Measurements from ENCODE around the gene S1PR4. TPM values are rescaled to one million over a fixed set of nuclear protein-coding genes. Genes with fewer than 3 reads are reported as not detected.

S1PR4 gene
- total and polyA plus RNA-seq, 2 experiments from 2014 or later, result 0.07 TPM; not detected in 1

DNA sequence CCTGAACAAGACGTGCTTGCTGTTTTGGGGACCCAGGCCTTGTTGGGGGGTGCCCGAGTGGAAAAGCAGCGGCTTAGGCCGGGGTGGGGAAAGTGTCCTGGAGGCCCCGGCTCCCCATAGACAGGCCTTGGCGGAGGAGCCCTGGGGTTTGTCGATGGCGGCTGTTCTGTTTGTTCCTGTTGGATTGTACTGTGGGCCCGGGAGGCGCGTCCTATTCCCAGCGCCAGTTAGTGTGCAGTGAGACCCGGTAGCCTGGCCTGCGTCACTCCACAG is 18.3 kb downstream of the S1PR4 start:
- WGBS (ENCODE audit: low lambda C conversion rate, missing lambda C conversion rate), result 98% methylated on average over 14 of the region's 14 CpGs
- Histone ChIP-seq H3K9me2 (replicated peaks; ENCODE audit: insufficient read depth) (no peaks in the 10 kb centered on the region), H3K36me3 (replicated peaks; ENCODE audit: insufficient read depth, low read depth) (no peaks in the 10 kb centered on the region), H3K4me3 (no peak overlapping the region), H3K9me3 (ENCODE audit: low read depth) (no peaks in the 10 kb centered on the region), H3K27me3 (no peaks in the 10 kb centered on the region), H3K27ac (no peak overlapping the region), H3K4me1 (ENCODE audit: insufficient read depth) (no peaks in the 10 kb centered on the region), H3K4me2 (no peak overlapping the region), H3K79me2 (peaks cover 1% of the 10 kb centered on the region), H4K20me1 (ENCODE audit: insufficient read depth, poor library complexity, severe bottlenecking) (no peaks in the 10 kb centered on the region), H2AFZ (no peak overlapping the region)
- no peak for DNase-seq (ENCODE audit: low spot score)
- TF ChIP-seq EZH2 (IDR thresholded peaks at IDR 0.05; ENCODE audit: borderline replicate concordance) (no peak), CTCF (IDR thresholded peaks at IDR 0.05; ENCODE audit: poor library complexity) (no peak), EZH2phosphoT487 (IDR thresholded peaks at IDR 0.05; ENCODE audit: low read depth, severe bottlenecking, unreplicated experiment) (no peak)

DNA sequence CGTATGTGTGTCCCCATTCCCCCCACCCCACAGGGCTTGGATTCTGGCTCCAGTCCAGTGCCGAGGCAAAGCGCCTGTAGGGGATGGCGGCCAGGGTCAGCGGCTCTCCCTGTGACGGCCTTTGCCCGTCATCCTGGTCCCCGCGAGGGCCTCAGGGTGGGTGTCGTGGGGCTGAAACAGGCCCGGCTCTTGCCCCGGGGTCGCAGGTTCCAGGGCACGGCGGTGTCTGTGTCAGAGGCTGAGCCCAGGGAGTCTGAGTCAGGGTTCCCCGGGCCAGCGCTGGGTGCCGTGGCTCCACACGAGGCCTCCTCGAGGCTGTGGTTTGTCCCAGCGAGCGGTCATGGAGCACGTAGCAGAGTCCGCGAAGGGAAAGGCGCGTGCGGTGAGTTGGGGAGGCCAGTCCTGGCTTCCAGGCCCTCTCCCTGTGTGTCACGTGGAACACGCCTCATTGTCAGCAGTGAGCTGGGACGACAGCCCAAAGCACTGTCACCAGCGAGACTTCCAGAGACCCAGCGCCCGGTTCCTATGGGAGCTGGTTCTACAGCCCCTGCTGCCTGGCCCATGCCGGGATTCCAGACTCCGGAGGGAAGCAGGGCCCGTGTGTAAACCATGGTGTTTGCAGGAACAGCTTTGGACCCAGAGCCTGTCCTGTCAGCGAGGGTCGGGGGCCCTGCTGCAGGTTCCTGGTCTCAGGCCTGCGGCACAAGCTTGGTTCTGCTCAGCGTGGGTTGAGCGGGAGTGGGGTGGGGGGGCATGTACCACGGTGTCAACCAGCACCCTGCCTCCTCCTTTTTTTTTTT is 20.5 kb downstream of the S1PR4 start:
- DNase-seq (ENCODE audit: low spot score), result no peak
- no peaks in the 10 kb centered on the region for H4K20me1 ChIP-seq (ENCODE audit: insufficient read depth, poor library complexity, severe bottlenecking)
- TF ChIP-seq EZH2 (IDR thresholded peaks at IDR 0.05; ENCODE audit: borderline replicate concordance), result no peak
- TF ChIP-seq EZH2phosphoT487 (IDR thresholded peaks at IDR 0.05; ENCODE audit: low read depth, severe bottlenecking, unreplicated experiment), result no peak
- no peak for TF ChIP-seq CTCF (IDR thresholded peaks at IDR 0.05; ENCODE audit: poor library complexity)
- H3K79me2 ChIP-seq, result no peaks in the 10 kb centered on the region
- no peaks in the 10 kb centered on the region for H3K4me1 ChIP-seq (ENCODE audit: insufficient read depth)
- no peaks in the 10 kb centered on the region for H3K36me3 ChIP-seq (replicated peaks; ENCODE audit: insufficient read depth, low read depth)
- H3K27me3 ChIP-seq, result no peaks in the 10 kb centered on the region
- H3K4me2 ChIP-seq, result no peak overlapping the region
- no peak overlapping the region for H2AFZ ChIP-seq
- H3K4me3 ChIP-seq, result no peak overlapping the region
- H3K9me2 ChIP-seq (replicated peaks; ENCODE audit: insufficient read depth), result no peaks in the 10 kb centered on the region
- H3K27ac ChIP-seq, result no peak overlapping the region
- H3K9me3 ChIP-seq (ENCODE audit: low read depth), result no peaks in the 10 kb centered on the region
- WGBS (ENCODE audit: low lambda C conversion rate, missing lambda C conversion rate), result 97% methylated on average over 35 of the region's 43 CpGs

DNA sequence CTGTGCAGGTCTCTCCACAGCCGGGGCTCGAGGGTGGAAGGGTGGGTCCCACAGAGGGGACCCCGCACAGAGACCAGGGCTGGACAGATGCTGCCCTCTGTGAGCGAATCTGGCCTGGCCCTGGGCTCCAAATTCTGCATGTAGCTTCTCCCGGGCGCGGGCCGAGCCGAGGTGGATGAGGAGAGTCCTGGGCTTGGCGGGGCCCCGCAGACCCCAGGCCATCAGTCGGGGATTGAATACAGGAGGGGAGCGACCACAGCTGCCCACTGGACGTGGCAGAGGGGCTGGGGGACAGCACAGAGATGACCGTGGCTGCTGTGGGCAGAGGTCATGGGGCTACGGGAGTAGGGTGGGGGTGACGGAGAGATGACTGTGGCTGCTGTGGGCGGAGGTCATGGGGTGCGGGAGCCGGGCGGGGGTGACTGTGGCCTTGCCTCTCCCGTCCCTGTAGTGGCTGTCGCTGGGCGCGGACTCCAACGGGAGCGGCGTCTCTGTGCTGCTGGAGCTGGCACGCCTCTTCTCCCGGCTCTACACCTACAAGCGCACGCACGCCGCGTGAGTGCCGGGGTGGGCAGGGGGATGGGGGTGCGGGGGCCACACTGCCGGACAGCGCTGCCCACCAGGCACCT is 22.6 kb downstream of the S1PR4 start:
- 97% methylated on average over 25 of the region's 39 CpGs for WGBS (ENCODE audit: low lambda C conversion rate, missing lambda C conversion rate)
- H3K4me3 ChIP-seq, result no peak overlapping the region
- H3K9me3 ChIP-seq (ENCODE audit: low read depth), result no peaks in the 10 kb centered on the region
- DNase-seq (ENCODE audit: low spot score), result no peak
- no peaks in the 10 kb centered on the region for H3K79me2 ChIP-seq
- H3K4me2 ChIP-seq, result no peak overlapping the region
- H3K9me2 ChIP-seq (replicated peaks; ENCODE audit: insufficient read depth), result no peaks in the 10 kb centered on the region
- H3K27me3 ChIP-seq, result no peaks in the 10 kb centered on the region
- no peaks in the 10 kb centered on the region for H4K20me1 ChIP-seq (ENCODE audit: insufficient read depth, poor library complexity, severe bottlenecking)
- no peak overlapping the region for H3K27ac ChIP-seq
- no peaks in the 10 kb centered on the region for H3K4me1 ChIP-seq (ENCODE audit: insufficient read depth)
- H3K36me3 ChIP-seq (replicated peaks; ENCODE audit: insufficient read depth, low read depth), result no peaks in the 10 kb centered on the region
- no peak overlapping the region for H2AFZ ChIP-seq
- no peak for TF ChIP-seq EZH2phosphoT487 (IDR thresholded peaks at IDR 0.05; ENCODE audit: low read depth, severe bottlenecking, unreplicated experiment)
- TF ChIP-seq CTCF (IDR thresholded peaks at IDR 0.05; ENCODE audit: poor library complexity), result no peak
- TF ChIP-seq EZH2 (IDR thresholded peaks at IDR 0.05; ENCODE audit: borderline replicate concordance), result no peak

Data from hepatocyte (in vitro differentiated cells).